Activated CD4-positive, alpha-beta T cell treated with anti-CD3 and anti-CD28 coated beads, Interleukin-2, amount 50 U/mL, for 4 hours (primary cell): Measurements from ENCODE around the gene HSD17B4.
"Not testable (repeated sequence)": the region's sequence is repeated elsewhere in the genome, so short reads cannot be mapped to it uniquely, and the experiment has no call there.

ENCODE experiments used
- DNase-seq, 2 experiments: peaks; one replicate each; pipeline ENCODE4 v3.0.0-alpha.2; 2020

The HSD17B4 gene

DNA sequence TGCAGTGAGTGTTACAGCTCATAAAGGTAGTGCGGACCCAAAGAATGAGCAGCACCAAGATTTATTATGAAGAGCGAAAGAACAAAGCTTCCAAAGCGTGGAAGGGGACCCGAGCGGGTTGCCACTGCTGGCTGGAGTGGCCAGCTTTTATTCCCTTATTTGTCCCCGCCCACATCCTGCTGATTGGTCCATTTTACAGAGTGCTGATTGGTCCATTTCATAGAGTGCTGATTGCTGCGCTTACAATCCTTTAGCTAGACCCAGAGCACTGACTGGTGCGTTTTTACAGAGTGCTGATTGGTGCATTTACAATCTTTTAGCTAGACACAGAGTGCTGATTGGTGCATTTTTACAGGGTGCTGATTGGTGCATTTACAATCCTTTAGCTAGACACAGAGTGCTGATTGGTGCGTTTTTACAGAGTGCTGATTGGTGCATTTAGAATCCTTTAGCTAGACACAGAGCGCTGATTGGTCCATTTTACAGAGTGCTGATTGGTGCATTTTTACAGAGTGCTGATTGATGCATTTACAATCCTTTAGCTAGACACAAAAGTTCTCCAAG is 19.5 kb upstream of the HSD17B4 start:
- DNase-seq = not testable (repeated sequence)

DNA sequence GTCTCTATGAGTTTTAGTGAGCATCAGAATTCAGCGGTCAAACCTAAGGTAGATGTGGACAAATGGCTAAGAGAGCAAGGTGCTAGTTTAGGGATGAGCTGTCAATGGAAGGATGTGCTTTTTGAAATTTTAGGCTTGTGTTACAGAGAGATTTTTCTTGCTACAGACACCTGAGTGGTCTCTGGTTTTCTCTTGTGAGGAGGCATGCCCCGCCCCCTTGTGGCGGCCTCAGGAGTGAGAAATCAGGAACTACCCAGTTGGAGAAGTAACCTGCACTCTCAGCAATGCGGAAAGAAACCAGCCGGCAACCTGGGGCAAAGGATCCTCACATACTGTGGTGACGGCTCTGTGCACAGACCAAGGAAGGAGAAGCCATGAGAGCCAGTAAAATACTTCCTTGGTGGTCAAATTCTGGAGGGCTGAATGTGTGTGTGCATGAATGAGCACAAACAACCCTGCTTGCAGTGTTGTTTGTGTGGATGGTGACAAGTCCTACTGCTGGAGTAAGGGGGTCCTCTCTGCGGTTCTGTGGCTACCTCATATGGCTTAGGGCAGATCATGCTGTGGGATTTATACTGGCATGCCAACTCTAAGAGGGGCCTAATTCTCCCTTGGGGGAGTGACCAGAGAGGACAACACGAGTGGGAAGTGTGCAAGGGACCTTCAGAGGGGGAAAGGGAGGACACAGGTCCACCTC is 16.7 kb upstream of the HSD17B4 start:
- peak; percentile 71 to 74 for DNase-seq

DNA sequence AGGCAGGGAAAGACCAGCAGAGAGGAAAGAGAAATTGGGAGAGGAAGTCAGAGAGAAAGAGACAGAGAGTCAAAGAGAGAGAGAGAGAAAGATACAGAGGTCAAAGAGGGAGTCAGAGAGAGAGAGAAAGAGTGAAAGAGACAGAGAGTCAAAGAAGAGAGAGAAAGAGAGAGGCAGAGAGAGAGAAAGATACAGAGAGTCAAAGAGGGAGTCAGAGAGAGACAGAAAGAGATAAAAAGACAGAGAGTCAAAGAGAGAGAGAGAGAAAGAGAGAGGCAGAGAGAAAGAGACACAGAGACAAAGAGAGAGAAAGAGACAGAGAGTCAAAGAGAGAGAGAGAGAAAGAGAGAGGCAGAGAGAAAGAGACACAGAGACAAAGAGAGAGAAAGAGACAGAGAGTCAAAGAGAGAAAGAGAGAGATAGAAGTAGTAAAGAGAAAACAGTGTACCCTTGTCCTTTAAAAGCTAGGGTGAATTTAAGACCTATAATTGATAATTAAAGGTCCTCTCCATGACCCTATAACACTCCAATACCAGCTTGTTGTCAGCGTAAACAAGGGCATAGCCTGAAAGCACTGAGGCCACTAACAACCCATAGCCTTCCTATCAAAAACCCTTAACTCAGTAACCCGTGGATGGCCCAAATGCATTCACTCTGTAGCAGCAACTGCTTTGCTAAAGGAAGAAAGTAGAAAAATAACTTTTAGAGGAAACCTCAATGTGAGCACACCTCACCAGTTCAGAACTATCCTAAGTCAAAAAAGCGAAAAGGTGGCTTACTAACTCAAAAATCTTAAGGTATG is 14.3 kb upstream of the HSD17B4 start:
- DNase-seq = not testable (repeated sequence)

DNA sequence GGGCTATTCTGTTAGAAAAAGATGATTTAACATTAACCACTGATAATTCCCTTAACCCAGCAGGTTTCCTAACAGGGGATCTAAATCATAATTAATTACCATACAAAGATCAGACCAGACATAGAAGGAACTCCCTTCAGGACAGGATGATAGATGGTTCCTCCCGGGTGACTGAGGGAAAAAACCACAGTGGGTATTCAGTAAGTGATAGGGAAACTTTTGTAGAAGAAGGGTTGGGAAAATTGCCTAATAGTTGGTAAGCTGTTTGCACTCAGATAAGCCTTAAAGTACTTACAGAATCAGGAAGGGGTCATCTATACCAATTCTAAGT is 13.7 kb upstream of the HSD17B4 start:
- not testable (repeated sequence) for DNase-seq

DNA sequence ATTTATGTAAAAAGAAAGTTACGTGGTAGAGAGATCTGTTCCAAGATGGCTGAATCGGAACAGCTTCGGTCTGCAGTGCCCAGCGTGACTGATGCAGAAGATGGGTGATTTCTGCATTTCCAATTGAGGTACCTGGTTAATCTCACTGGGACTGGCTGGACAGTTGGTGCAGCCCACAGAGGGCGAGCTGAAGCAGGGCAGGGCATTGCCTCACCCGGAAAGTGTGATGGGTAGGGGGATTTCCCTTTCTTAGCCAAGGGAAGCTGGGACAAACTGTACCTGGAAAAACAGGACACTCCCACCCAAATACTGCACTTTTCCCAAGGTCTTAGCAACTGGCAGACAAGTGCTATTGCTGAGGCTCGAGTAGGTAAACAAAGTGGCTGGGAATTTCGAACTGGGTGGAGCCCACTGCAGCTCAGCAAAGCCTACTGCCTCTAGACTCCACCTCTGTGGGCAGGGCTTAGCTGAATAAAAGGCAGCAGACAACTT is 13.1 kb upstream of the HSD17B4 start:
- no peak for DNase-seq

DNA sequence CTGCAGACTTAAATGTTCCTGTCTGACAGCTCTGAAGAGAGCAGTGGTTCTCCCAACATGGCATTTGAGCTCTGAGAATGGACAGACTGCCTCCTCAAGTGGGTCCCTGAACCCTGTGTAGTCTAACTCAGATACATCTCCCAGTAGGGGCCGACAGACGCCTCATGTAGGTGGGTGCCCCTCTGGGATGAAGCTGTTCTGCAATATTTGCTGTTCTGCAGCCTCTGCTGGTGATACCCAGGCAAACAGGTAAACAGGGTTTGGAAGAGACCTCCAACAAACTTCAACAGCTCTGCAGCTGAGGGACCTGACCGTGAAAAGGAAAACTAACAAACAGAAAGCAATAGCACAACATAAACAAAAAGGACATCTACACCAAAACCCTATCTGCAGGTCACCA is 12.7 kb upstream of the HSD17B4 start:
- DNase-seq = not testable (repeated sequence)

DNA sequence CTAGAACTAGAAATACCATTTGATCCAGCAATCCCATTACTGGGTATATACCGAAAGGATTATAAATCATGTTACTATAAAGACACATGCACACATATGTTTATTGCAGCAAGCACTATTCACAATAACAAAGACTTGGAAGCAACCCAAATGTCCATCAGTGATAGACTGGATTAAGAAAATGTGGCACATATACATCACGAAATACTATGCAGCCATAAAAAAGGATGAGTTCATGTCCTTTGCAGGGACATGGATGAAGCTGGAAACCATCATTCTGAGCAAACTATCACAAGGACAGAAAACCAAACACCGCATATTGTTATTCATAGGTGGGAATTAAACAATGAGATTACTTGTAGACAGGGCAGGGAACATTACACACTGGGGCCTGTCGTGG is 7.7 kb upstream of the HSD17B4 start:
- DNase-seq = not testable (repeated sequence)

DNA sequence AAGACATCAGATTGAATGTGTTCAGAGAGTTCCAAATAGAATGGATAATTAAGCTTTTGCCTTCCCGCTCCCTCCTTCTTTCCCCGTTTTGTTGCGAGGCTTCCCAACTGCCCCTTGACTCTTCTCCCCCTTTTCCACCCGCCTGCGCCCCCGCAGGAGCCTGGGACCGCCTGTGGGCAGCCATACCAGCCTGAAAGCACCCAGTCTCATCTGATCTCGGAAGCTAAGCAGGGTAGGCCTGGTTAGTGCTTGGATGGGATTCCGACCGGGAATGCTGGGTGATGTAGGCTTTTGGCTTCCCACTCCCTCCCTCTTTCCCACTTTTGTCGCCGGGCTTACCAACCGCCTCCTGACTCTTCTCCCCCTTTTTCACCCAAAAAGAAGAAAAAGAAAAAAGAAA is 6.8 kb upstream of the HSD17B4 start:
- DNase-seq = no peak

DNA sequence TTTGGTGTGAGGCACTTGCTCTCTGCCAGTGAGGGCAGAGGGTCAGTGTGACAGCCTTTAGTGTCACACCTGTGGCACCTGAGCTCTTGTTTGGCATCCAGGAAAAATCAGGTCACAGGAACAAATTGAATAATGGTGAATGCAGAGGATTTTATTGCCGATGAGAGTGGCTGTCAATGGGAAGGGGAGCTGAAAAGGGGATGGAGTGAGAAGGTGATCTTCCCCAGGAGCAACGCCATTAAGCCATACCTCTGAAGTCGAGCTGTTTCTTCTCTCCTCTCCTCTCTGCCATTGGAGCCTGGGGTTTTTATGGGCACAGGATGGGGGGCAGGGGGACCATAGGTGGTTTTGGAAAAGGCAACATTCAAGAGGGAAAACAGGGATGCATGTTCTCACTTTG is 2.4 kb upstream of the HSD17B4 start:
- no peak for DNase-seq

DNA sequence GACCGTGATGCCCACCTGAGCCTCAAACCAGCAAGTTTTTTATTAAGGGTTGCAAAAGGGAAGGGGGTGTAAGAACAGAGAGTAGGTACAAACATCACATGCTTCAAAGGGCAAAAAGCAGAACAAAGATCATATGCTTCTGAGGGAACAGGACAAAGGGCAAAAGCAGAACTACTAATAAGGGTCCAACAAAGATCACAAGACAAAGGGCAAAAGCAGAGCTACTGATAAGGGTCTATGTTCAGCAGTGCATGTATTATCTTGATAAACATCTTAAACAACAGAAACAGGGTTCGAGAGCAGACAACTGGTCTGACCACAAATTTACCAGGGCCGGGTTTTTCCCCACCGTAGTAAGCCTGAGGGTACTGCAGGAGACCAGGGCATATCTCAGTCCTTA is 1.7 kb upstream of the HSD17B4 start:
- DNase-seq = not testable (repeated sequence)

DNA sequence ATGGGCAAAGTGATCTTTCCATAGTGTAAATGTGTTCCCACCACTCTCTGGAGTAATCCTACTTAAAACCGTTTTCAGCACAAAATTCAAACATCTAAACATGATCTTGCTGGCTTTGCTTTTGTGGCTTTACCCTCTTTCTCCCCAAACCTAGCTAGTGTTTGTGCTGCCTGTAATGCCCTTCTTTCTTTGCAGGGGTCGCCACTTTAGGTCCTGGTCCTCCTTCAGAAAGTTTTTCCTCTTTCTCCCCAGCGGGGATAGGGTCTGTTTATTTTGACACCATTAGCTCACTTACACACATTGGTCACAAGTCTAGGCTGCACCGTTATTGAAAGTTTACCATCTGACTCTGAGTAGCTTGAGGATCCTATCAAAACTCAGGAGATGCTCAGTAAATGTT is 736 bp upstream of the HSD17B4 start:
- DNase-seq = no peak

DNA sequence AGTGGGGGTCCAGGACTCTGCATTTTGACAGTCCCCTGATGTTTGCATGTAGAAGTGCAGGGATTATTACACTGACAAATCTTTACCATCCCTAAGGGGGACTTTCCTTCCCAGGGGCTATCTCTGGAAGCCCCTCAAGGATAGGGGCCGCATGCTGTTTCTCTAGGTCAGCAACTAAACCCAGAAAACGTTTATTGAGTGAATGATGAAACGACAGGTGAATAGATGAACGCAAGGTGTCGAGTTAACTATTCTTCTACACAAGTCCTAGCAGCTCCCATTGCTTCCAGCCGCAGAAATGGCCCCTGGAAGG is 281 bp upstream of the HSD17B4 start:
- no peak for DNase-seq

DNA sequence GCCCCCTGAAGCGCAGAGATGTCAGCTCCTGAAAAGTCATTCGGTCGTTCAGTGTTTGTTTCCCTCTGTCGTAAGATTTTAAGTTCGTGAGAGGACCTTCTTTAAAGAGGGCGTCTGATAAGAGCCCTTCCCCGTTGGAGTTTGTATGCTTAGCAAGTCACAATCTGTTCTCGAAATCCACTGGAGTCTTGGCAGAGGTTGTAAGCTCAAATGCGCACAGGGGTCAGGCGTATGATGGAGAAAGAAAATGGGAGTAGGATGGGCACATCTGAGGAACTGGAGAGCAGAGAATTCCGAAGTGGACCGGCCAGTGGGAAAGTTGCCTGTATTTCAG is 710 bp downstream of the HSD17B4 start:
- DNase-seq = no peak

DNA sequence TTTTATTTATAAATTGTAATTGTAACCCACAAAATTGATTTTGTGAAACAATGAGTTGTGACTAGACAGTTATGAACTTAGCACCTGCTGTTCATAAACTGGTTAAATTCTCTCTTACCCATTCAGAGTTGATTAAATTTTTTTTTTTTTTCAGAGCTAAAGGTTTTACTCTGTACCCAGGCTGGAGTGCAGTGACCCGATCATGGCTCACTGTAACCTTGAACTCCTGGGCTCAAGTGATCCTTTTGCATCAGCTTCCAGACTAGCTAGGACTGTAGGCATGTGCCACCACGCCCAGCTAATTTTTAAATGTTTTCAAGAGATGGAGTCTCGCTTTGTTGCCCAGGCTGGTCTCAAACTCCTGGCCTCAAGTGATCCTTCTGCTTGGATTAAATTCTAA is 1.9 kb downstream of the HSD17B4 start:
- DNase-seq = no peak

DNA sequence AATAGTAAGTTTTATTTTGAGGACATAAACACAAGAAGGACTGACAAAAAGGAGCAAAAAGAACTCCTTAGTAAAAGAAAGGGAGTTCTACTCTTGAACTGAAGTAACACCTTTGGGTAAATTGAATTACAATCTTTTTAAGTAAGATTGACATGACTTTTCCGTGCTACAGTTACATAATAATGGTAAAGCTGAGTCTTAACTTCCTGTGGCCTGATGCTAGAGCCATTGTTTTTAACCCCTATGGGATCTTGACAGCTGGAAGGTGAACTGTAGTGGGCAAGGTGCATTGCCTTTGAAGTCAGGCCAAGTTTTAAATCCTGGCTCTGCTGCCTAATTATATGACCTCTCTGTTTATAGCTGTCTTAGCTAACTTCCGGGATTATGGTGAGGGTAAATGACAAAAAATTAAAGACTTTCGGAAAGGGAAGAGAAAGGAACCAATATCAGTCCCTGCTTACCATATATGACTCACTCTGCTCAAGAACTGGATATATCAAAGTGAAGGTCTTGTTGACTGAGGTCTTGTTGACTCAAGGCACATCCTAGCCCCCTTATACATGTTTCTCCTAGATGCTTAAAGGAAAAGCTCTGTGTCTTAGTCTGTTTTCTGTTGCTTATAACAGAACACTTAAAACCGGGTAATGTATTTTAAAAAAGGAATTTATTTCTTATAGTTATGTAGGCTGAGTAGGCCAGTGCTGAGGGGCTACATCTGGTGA is 6.8 kb downstream of the HSD17B4 start:
- no peak for DNase-seq

DNA sequence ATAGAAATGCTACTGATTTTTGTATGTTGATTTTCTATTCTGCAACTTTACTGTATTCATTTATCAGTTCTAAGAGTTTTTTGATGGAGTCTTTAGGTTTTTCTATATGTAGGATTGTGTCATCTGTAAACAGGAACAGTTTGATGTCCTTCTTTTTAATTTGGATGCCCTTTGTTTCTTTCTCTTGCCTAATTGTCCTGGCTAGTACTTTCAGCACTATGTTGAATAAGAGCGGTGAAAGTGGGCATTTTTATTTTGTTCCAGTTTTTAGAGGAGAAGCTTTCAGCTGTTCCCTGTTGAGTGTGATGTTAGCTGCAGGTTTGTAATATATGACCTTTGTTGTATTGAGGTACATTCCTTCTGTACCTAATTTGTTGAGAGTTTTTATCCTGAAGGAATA is 13.3 kb downstream of the HSD17B4 start:
- DNase-seq = no peak

DNA sequence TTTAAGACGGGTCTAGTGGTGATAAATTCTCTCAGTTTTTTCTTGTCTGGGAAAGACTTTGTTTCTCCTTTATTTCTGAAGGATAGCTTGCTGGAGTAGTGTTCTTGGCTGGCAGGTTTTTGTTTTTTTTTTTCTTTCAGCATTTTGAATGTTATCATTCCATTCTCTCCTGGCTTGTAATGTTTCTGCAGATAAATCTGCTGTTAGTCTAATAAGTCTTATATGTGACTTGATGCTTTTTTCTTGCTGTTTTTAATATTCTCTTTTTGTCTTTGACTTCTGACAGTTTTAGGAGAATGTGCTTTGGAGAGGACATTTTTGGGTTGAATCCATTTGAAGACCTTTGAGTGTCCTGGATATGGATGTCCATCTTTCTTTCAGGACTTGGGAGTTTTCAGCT is 16.0 kb downstream of the HSD17B4 start:
- no peak for DNase-seq

DNA sequence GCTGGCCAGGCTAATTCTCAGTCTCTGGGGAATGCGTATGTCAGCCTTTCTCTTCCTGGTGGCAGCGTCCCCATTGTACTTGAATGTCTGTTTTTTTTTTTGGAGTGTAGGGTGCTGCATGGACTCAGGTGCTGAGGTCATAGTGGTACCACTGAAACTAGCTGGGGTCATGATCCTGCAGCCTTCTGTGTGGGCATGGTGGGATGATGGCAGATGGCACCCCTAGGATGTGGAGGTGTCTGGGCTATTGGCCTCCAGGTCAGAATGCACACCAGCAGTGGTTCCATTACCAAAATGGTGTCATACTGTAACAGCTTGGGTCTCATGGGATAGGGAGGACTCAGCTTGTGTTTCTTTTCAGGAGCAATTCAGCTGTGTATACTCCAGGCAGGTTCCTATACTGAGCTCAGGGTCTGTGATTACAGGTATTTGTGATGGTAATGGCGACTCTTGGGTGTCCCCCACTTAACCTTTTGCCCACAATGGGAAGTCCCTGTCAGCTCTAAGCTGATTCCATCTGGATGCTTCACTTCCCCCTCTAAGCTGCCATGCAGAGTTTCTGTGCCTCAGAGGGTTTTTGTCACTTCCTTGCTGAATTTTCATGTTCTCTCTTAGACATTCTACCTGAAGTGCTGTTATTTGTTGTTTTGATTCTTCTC is 17.9 kb downstream of the HSD17B4 start:
- DNase-seq = no peak

DNA sequence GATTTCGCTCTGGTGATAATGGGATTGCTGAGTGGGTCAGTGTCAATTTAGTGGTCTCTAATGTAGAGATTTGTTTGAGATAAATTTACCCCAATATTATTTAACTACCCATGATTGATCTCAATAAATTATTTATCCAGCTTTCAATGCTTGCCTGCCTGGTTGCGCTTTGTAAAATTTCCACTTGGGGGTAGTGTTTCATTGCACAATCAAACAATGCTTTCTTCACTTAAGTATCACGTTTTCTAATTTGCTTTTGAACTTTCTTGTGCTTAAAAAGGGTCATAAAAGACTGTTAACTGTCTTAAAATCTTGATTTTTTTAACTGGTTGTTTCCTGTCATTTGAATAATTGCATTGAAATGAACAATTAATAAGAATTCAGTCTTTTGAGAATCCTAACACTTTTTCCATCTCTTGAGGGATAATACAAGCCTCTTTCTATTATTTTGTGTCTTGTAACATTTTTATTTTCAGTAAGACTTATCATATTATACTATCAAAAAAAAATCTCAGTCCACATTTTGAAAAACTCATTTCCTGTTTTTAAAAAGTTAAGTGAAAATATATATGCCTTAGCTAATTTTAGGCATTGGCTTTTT is 18.7 kb downstream of the HSD17B4 start:
- no peak for DNase-seq

DNA sequence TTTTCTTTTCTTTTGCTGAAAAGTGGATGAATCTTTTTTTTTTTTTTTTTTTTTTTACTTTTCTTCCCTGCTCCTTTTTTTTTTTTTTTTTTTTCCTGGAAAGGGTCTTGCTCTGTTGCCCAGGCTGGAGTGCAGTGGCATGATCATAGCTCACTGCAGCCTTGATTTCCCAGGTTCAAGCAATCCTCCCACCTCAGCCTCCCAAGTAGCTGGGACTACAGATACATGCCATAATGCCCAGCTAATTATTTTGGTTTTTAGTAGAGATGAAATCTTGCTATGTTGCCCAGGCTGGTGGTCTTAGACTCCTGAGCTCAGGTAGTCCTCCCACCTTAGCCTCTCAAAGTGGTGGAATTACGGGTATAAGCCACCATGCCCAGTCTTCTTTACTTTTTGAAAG is 20.9 kb downstream of the HSD17B4 start:
- DNase-seq = no peak

DNA sequence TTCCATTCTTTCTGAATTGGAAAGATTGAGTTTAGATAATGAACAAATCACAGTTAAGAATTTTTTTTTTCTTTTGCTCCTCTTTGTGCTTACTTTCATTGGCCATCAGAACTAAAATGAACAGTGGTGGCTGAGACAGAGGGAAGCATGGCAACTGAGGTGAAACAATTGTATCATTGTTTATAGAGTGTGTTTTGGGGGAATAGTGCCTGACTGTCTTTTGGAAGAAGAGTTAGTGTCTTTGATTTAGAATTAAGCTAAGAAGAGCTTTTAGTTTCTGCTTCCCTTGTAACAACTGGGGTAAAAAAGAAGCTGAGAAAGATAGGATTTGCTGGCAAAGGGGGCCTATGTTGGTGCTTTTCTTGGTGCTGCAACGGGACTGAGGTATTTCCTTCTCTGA is 24.0 kb downstream of the HSD17B4 start:
- DNase-seq = no peak

DNA sequence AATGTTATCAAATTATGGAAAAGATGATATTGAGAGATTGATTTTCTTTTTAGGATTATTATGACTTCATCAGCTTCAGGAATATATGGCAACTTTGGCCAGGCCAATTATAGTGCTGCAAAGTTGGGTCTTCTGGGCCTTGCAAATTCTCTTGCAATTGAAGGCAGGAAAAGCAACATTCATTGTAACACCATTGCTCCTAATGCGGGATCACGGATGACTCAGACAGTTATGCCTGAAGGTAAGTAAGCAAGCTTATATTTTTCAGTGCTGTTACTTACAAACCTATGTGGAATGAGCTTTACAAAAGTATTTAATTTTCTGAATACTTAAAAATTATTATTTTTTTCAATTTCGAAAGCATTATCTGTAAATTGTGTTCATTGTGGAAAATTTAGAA is 26.5 kb downstream of the HSD17B4 start:
- DNase-seq = no peak

DNA sequence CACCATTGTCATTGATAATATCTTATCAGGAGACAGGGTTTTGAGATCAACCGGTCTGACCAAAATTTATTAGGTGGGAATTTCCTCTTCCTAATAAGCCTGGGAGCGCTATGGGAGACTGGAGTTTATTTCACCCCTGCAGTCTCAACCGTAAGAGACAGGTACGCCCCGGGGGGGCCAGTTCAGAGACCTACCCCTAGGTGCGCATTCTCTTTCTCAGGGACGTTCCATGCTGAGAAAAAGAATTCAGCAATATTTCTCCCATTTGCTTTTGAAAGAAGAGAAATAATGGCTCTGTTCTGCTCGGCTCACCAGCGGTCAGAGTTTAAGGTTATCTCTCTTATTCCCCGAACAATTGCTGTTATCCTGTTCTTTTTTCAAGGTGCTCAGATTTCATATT is 28.3 kb downstream of the HSD17B4 start:
- not testable (repeated sequence) for DNase-seq
